Measurements from ENCODE around the gene TDRD6.

- TF ChIP-seq ZBTB40 (IDR thresholded peaks at IDR 0.05; ENCODE audit: borderline replicate concordance), result no peak
- TF ChIP-seq, protein P1, sequence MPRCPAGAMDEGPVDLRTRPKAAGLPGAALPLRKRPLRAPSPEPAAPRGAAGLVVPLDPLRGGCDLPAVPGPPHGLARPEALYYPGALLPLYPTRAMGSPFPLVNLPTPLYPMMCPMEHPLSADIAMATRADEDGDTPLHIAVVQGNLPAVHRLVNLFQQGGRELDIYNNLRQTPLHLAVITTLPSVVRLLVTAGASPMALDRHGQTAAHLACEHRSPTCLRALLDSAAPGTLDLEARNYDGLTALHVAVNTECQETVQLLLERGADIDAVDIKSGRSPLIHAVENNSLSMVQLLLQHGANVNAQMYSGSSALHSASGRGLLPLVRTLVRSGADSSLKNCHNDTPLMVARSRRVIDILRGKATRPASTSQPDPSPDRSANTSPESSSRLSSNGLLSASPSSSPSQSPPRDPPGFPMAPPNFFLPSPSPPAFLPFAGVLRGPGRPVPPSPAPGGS (IDR thresholded peaks at IDR 0.05; ENCODE audit: borderline replicate concordance, insufficient read depth, low read depth, low read length, poor library complexity, severe bottlenecking), result no peak
Observed at GRCh38 chr6:46746696-46747095, 59.0 kb downstream of the TDRD6 start, which contains the start of gene ANKRD66.
